AG04450 (cell line): ENCODE data around the gene SLC35F3. TPM values are rescaled to one million over a fixed set of nuclear protein-coding genes. Genes with fewer than 3 reads are reported as not detected.

Experiments used
- CTCF ChIA-PET: fragments of 300-600, 350-600 bp; formaldehyde crosslinking; extraction: SDS; loops from one replicate; lab custom pipeline; 2022; ENCODE audit warnings: antibody characterized with exemption, inconsistent platforms; lab: Charles Lee
- POLR2A ChIA-PET: fragments of 350-600 bp; formaldehyde crosslinking; extraction: SDS; loops from one replicate; lab custom pipeline; 2021; ENCODE audit warnings: antibody characterized with exemption, inconsistent platforms; lab: Yijun Ruan, JAX
- DNase-seq: peaks from one replicate; pipeline ENCODE4 v3.0.0-alpha.2; 2011; ENCODE audit warnings: low read depth, low spot score
- H3K27ac ChIP-seq: one replicate; pipeline ENCODE4 v1.5.1; 2012; ENCODE audit warnings: low read depth, low read length, control low read depth
- H3K27me3 ChIP-seq: one replicate; pipeline ENCODE4 v1.6.0; 2012; ENCODE audit warnings: low read length; ENCODE audit not compliant: control insufficient read depth, insufficient read depth
- H3K4me3 ChIP-seq: 2 replicates; pipeline ENCODE4 v1.5.1; 2011; ENCODE audit warnings: mild to moderate bottlenecking, low read depth, low read length, control low read depth
- H3K9me3 ChIP-seq: 2 replicates; pipeline ENCODE4 v1.5.1; 2012; ENCODE audit warnings: low read length; ENCODE audit not compliant: control insufficient read depth, insufficient read depth
- polyA plus RNA-seq: library from polyadenylated mRNA; depleted of rRNA; stranded (reverse); fragments of >200 nt; gene quantifications from 2 replicates; pipeline ENCODE4 v1.2.3, GENCODE V29; 2011
- TF ChIP-seq, protein P1 (sequence below): IDR thresholded peaks from 2 replicates; pipeline ENCODE4 v1.5.1; 2011; ENCODE audit warnings: low read depth, low read length, control low read depth, inconsistent platforms

Gene SLC35F3
- polyA plus RNA-seq, 1 experiment, result 0.04 TPM

DNA sequence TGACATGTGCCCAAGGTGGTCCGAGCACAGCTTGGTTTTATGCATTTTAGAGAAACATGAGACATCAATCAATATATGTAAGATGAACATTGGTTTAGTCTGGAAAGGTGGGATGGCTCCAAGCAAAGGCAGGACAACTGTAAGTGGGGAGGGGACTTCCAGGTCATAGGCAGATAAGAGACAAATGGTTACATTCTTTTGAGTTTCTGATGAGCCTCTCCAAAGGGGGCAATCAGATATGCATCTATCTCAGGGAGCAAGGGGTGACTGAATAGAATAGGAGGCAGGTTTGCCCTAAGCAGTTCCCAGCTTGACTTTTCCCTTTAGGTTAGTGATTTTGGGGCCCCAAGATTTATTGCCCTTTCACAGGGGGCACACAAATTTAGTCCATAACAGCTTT is 374.5 kb downstream of the SLC35F3 start:
- DNase-seq, result no peak
- H3K27ac ChIP-seq, result no peak overlapping the region
- ChIA-PET POLR2A (no interaction called here), CTCF (no interaction called here)
- no peaks in the 10 kb centered on the region for H3K27me3 ChIP-seq
- no peaks in the 10 kb centered on the region for H3K9me3 ChIP-seq
- no peak overlapping the region for H3K4me3 ChIP-seq
- TF ChIP-seq, protein P1, sequence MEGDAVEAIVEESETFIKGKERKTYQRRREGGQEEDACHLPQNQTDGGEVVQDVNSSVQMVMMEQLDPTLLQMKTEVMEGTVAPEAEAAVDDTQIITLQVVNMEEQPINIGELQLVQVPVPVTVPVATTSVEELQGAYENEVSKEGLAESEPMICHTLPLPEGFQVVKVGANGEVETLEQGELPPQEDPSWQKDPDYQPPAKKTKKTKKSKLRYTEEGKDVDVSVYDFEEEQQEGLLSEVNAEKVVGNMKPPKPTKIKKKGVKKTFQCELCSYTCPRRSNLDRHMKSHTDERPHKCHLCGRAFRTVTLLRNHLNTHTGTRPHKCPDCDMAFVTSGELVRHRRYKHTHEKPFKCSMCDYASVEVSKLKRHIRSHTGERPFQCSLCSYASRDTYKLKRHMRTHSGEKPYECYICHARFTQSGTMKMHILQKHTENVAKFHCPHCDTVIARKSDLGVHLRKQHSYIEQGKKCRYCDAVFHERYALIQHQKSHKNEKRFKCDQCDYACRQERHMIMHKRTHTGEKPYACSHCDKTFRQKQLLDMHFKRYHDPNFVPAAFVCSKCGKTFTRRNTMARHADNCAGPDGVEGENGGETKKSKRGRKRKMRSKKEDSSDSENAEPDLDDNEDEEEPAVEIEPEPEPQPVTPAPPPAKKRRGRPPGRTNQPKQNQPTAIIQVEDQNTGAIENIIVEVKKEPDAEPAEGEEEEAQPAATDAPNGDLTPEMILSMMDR, result no peak

DNA sequence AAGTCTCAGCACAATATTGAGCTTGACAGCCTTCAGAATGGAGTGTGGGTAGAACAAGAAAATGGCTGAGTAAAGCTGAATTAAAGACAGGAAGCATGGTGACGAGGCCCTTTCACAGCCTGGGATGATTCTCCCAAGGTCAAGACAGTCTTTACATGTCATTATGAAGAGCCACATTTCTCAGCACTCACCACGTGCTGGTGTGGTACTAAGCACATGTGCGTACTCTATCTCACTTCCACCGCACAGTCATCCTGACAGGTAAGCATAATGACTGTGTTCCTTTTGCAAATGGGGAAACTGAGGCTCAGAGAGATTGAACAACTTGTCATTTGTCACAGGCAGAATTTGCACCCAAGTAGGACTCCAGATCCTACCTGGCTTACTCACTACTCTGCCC is 376.0 kb downstream of the SLC35F3 start:
- CTCF ChIA-PET, result no interaction called here

DNA sequence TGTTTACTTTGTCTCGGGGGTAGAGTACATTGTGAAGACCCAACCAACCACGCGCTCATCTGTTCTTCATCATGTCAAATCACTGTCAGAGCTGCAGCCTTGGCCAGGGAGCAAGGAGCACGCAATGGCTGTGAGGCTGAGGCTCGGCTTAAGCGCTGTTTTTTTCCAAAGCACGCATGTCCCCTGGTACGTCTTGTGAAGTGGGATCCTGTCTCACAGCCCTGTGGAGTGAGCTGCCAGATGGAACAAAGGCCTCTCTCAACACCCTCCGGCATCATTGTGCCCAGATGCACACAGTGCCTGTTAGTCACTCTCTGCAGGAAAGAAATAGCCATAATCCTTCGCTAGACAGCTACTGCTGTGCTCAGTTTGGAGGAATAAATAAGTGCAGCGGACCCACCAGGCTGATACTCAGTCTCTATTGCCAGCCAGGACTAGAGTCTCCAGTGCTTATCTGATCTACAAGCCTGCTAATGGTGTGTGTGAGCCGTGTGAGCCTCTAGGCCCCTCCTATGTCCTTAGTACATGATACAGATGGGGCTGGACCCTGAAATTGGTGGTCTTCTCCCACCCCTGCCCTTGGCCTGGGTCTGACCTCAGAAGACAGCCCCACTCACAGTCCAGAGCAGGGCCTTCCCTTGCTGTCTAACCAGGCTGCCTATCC is 377.5 kb downstream of the SLC35F3 start:
- TF ChIP-seq, protein P1, result no peak
- Histone ChIP-seq H3K27me3 (peaks cover 3% of the 10 kb centered on the region), H3K4me3 (no peak overlapping the region), H3K27ac (no peak overlapping the region), H3K9me3 (no peaks in the 10 kb centered on the region)
- CTCF ChIA-PET, result no interaction called here
- POLR2A ChIA-PET, result no interaction called here
- DNase-seq, result no peak

More for the DNA sequence above, 376.0 kb downstream of the SLC35F3 start:
- Histone ChIP-seq H3K9me3 (no peaks in the 10 kb centered on the region), H3K27me3 (no peaks in the 10 kb centered on the region), H3K27ac (no peak overlapping the region), H3K4me3 (no peak overlapping the region)
- POLR2A ChIA-PET, result no interaction called here
- no peak for DNase-seq
- TF ChIP-seq, protein P1, result no peak

DNA sequence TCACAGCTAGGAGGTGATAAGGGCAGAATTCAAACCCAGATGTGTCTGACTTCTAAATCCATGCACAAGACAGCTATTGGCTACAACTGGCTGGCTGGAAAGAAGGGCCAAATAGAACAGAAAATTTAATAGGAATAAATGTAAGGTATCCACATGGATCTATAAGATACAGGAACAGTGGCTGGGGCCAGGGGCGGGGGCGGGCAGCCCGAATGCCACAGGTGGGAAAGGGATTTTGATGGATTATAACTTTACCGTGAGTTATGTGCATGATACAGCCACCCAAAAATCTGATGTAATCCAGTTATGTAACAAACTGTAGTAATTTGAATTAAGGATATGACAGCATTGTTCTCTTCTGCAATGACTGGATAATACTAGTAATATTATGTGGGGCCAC is 381.7 kb downstream of the SLC35F3 start:
- Histone ChIP-seq H3K4me3 (no peak overlapping the region), H3K27ac (no peak overlapping the region), H3K27me3 (peaks cover 3% of the 10 kb centered on the region), H3K9me3 (no peaks in the 10 kb centered on the region)
- no peak for DNase-seq
- TF ChIP-seq, protein P1, result no peak
- POLR2A ChIA-PET, result no interaction called here
- CTCF ChIA-PET, result interaction anchor here (1.9 to 2.7 kb wide), 2 partner anchors 24 kb away, joined by 9 to 13 read pairs; no protein-coding TSS in a partner anchor

DNA sequence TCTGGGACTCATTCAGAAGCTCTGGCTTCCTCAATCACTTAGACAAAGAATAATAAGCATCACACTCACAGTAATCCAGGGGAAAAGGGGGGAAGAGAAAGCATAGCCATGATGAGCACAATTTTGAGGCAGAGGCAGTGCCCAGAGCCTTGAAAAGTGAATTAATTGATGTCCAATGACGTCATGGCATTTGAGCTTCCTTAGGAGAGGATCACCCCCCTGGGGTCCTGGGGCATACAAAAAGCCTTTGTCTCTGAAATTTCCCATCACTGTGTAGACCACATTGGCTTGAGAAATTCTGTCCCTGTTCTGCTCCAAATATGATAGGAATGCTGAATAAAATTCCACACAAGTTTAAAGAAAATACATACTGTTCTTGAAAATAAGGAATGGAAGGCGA is 384.5 kb downstream of the SLC35F3 start:
- H3K9me3 ChIP-seq, result no peaks in the 10 kb centered on the region
- no peak overlapping the region for H3K4me3 ChIP-seq
- DNase-seq, result no peak
- no peak overlapping the region for H3K27ac ChIP-seq
- ChIA-PET POLR2A (no interaction called here), CTCF (interaction anchor here (2.1 kb wide), 1 partner anchor 21 kb away, joined by 6 read pairs; no protein-coding TSS in a partner anchor)
- TF ChIP-seq, protein P1, result no peak
- peaks cover 3% of the 10 kb centered on the region for H3K27me3 ChIP-seq
